Stimulated activated CD8-positive, alpha-beta memory T cell treated with anti-CD3 and anti-CD28 coated beads, Interleukin-15, amount 100 ng/mL, for 4 hours (primary cell): ENCODE results near the gene GOLGA6L10.
"Not testable (repeated sequence)": the region's sequence is repeated elsewhere in the genome, so short reads cannot be mapped to it uniquely, and the experiment has no call there.

Experiments
- DNase-seq, 2 donors: peaks; one replicate each; pipeline ENCODE4 v3.0.0-alpha.2; 2020; ENCODE audit warnings: low read depth in 2 of 2

The GOLGA6L10 gene

DNA sequence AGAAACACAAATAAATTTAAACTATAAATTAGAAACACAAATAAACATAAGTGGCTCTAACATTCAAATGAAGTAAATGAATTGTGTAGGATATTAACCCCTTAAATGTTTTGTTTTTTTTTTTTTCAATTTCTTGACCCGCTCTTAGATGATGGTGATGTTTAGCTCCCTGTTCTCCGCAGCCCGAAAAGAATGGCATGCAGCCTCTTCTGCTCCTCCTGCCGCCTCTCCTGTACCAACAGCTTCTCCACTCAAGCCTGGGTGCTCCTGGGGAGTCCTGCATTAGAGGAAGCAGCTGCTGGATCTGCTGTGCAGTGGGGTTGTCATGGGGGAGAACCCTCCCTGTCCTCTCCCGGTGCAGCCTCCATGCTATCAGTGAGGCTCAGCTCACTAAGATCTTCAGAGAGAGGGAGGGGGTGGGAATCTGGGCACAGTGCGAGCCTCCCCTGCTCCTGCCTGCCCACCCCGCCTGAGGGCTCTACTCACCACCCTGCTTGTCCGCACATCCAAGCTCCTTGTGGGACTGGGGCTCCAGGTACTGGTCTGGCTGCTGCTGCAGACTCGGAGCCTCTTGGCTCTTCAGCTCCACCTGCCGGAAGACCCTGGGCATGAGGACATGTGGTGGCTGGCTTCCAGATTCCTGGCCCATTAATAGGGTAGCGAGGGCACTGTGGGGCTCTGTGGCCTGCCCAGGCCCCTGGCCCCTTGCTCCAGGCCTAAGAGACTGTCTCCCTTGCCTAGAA lies 6.5 kb downstream of the GOLGA6L10 start:
- not testable (repeated sequence) for DNase-seq

DNA sequence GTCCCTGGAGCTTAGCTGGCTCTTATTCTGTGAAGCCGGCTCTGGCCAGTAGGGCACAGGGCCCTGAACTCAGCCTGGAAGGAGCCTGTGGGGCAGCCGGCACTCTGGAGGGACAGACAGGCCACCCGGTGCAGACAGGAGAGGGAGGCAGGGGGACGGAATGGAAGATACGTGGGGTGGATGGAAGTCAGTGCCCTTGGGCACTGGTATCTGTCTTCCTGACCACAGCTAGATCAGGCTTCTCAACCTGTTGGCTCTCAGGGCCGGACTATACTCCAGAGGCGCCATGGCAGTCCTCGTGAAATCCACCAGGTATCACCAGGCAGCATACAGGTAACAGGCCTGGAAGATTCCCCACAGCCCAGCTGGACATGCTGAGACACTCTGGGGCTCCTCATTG lies 10.7 kb downstream of the GOLGA6L10 start:
- DNase-seq, result not testable (repeated sequence)

DNA sequence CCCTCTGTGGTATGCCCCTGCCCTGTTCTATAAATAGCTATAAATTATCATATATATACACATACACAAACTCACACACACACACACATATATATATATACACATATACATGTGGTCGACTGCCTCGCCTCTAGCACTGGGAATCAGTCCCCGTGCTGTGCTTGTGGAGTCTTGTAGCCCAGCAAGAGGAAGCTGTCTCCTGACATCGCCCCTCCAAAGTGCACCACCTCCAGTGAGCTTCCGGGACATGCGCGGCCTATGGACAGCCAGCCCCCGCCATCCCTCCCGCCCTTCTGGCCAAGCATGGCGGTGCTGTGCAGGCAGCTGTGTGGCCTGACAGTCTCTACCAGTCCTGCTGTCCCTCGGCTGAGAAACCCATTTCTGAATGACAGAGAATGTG lies 11.2 kb downstream of the GOLGA6L10 start:
- DNase-seq, result not testable (repeated sequence)

DNA sequence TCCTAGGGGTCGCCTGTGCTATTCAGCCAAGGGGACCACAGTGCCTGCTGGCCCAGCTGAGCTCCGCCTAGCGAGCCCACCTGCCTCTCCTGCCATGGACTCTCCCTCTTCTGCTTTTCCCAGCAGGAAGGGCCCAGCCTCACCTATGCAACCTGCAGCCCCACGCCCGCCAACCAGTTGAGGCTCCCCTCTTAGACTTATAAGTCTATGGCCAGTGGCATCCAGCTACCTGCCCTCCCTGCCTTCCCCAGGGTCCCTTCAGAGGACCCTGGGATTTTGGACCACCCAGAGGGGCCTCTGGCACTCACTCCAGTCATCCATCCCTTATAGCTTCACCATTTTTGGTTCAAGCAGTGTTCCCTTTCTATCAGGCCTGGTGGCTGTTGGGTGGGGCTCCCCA lies 12.2 kb downstream of the GOLGA6L10 start:
- DNase-seq, result not testable (repeated sequence)

DNA sequence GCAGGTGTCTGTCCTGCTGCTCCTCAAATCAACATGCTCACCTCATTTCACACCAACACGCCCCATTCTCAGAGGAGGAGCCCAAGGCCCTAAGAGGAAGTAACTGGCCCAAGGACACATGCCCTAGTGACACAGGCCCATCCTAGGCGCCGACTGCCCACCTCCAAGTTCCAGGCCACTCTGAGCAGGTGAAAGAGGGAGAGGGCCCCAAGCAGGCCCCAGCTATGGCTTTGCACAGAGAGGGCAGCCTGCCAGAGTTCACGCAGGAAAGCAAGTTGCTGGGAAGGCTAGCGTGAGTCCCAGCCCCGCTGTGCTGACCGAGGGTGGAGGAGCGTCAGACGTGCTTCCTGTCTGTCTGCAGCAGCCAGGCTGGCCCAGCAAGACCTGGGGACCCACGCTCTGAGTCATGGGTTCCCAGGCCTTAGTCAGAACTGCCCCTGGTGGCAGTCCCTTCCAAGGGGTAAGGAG lies 13.1 kb downstream of the GOLGA6L10 start:
- DNase-seq, result not testable (repeated sequence)

DNA sequence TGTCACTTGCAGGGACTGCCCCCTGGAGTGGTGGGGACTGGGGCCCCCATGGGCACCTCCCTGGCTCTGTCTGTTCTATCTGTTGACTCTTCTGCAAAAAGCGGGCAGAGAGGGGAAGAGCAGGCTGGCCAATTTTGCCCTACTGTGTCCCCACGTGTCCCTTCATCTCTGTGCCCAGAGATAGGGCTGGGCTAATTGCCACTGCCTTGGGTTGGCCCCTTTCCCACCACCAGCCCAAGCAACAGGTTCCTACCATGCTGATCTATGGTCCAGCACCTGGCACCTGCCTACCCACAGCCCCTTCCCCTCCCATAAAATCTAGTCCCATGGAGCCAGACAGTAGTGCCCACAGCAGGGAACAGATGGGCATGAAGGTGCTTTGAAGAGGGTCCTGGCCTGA lies 14.3 kb downstream of the GOLGA6L10 start:
- not testable (repeated sequence) for DNase-seq

DNA sequence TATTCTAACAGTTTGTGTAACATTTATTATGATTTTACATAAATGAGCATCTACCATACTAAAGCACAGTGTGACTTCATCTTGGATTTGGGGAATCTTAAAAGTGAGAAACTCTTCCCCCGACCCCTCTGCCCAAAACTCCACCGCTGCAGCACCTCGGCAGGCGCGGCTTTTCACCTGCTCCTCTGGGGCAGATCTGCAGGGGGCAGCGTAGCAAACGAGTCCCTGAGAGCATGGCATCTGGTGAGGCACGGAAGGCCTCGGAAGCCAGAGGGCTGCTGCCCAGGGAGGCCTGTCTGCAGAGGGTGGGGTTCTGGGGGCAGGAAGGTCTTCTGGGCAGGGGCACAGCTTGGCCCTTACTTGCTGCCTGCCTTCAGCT lies 14.7 kb downstream of the GOLGA6L10 start:
- DNase-seq, result not testable (repeated sequence)

DNA sequence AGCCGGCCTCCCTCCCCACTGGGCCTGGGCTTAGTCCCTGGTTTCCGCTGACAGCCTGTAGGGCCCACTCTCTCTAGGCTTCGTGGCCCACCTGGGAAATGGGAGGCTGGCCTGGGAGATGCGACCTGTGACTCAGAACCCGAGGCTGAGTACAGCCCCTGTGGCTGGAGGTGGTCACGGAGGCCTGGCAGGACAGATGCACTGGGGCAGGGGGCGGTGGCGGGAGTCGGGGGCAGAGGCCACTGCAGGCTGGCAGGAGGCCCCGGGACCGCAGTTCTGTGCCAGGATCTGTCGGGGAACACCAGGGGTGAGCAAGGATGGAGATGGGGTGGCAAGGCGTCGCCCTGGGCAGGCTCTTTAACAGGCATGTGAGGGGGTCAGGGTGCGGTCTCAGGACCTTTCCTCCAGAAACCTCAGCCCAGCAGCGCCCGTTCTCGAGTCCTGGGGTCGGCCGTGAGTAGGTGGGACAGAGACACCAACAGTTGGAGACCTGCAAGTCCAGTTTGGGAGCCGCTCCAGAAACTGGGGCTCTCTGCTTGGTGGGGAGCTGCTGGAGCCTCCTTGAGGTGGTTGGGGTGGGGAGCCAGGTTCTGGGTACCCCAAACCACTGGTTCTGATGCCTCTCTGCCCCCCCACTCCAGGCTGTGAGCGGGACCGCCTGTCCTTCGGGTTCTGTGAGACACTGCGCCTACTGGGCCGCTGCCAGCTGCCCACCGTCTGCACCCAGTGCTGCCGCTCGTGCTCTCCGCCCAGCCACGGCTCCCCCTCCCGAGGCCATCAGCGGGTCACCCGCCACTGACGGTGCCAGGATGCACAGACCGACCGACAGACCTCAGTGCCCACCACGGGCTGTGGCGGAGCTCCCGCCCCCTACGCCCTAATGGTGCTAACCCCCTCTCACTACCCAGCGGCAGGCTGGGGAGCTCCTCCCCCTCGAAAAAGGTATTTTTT lies 15.4 kb downstream of the GOLGA6L10 start:
- not testable (repeated sequence) for DNase-seq

DNA sequence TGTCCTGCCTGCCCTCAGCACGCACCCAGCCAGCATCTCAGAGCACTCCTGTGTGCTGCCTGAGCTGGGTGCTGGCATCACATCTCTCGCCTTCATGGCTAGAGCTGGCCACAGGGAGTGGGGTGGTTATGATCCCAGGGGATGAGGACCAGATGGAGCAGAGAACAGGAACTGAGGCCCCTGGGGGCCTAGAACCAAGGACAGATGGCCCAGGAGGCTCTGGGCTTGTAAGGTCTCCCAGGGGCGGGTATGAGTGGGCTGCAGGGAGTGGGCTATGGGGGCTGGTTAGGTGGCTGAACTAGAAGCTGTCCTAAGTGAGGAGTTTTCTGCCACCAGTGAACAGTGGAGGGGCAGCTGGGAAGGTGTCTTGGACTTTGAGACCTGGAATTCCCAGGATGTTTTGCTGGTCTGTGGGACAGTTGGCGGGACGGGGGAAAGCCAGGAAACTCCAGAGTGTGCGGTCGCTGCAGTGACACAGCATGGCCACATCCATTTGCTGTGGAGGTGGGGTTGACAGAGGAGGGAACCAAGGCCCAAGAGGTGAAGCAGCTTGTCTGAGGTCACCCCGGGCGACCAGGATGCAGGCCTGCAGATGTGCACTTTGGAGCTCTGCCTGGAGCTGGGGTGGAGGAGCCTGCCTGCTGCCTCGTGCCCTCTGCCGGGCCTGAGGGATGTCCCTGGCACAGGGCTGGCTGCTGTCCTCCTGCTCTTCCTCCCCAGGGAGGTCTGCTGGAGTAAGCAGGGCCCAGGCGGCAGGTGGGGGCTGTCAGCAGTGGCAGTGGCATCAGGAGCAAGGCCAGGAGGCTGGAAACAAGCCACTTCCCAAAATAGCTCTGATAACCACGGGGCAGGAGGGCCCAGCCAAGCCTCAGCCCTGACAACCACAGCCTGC lies 16.3 kb downstream of the GOLGA6L10 start:
- not testable (repeated sequence) for DNase-seq

DNA sequence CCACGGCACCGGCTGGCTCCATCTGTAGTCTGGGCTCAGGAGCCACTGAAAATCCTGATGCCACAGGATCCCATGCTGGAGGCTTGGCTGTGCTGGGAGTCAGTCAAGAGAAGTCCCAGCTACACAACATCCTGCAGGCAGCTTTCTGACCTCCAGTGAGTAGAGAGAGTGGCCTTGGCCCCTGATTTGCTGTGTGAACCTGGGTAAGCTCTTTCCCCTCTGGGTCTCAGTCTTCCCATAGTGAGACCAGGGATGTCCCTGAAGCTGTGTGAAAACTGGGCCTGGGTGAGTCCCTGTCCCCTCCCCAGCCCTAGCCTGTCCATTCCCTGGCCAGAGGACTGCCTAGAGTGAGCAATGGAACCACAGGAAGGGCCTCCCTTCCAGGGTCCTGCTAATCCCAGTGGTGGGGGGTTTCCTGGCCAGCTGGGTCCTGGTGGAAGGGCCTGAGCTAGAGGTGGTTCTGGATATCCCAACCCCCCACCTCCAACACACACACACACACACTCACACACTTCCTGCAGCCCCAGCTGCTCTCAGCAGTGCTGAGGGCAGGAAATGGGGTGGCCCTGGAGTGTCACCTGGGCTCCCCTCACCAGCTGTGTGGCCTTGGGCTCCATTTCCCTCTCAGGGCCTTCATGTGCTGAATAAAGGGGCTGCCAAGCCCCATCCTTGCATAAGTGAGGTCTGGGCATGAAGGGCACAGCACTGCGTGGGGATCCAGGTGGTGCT lies 17.5 kb downstream of the GOLGA6L10 start:
- DNase-seq, result not testable (repeated sequence)

DNA sequence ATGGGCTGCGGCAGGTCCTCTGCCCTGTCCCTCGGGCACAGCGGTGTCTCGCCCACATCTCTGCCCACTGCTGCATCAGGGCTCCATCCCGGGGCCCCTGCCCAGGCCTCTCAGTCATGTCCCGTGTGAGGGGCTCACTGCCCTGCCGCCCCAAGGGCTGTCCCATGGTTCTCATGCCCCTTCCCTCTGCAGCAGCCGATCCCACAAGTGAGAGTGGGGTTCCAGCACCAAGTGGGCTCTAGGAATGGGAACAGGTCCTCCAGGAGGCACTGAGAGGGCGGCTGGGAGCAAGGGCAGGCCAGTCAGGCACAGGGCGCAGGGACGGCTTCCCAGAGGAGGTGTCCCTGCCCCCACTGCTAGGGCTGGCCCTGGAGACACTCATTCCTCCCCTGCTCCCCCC lies 18.4 kb downstream of the GOLGA6L10 start:
- DNase-seq, result not testable (repeated sequence)

DNA sequence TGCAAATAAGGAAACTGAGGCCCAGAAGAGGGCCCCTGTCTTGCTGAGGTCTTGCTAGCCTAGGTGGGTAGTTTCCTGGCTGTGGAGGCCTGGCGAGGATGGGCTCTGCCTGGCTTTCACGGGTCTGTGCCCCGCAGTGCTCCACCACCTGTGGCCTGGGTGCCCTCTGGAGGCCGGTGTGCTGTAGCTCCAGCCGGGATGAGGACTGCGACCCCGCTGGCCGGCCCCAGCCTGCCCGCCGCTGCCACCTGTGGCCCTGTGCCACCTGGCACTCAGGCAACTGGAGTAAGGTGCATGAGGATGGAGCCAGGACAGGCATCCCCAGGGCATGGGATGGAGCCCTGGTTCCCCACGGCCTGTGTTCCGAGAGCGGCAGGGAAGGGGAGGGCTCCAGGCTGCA lies 20.2 kb downstream of the GOLGA6L10 start:
- not testable (repeated sequence) for DNase-seq

DNA sequence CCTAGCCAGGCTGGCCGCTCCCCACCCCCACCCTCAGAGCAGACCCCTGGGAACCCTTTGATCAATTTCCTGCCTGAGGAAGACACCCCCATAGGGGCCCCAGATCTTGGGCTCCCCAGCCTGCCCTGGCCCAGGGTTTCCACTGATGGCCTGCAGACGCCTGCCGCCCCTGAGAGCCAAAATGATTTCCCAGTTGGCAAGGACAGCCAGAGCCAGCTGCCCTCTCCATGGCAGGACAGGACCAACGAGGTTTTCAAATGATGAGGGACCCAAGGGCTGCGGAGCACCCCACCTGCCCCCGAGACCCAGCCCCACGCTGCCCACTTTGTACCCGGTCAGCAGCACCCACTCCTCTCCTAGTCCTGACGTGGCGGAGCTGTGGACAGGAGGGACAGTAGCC lies 21.9 kb downstream of the GOLGA6L10 start:
- DNase-seq, result not testable (repeated sequence)

DNA sequence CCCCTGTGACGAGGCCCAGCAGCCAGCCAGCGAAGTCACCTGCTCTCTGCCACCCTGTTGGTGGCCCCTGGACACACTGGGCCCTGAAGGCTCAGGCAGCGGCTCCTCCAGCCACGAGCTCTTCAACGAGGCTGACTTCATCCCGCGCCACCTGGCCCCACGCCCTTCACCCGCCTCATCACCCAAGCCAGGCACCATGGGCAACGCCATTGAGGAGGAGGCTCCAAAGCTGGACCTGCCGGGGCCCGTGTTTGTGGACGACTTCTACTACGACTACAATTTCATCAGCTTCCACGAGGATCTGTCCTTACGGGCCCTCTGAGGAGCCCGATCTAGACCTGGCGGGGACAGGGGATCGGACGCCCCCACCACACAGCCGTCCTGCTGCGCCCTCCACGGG lies 22.4 kb downstream of the GOLGA6L10 start:
- not testable (repeated sequence) for DNase-seq

DNA sequence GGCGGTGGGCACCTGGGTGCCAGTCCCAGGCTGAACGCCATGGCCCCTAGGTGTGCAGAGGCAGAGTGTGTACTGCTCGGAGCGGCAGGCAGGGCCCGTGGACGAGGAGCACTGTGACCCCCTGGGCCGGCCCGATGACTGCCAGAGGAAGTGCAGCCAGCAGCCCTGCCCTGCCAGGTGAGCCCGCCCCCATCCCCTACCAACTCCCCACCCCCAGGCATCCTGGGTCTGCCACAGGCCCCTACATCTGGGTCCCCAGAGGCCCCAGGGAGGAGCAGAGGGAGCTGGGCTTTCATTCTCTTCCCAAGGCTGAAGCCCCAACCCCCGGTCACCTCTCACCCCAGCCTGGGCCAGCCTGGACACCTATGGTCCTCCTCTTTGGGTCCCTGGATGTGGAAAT lies 23.6 kb downstream of the GOLGA6L10 start:
- not testable (repeated sequence) for DNase-seq

DNA sequence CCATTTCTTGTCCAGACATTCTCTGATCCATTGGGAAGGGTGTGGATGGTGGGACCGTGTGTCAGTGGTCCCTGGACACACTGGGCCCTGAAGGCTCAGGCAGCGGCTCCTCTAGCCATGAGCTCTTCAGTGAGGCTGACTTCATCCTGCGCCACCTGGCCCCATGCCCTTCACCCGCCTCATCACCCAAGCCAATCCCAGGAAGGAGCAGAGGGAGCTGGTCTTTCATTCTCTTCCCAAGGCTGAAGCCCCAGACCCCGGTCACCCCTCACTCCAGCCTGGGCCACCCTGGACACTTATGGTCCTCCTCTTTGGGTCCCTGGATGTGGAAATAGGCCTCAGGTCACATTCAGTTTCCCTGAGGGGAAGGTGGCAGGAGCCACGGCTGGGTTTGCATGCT lies 24.4 kb downstream of the GOLGA6L10 start:
- DNase-seq, result not testable (repeated sequence)

DNA sequence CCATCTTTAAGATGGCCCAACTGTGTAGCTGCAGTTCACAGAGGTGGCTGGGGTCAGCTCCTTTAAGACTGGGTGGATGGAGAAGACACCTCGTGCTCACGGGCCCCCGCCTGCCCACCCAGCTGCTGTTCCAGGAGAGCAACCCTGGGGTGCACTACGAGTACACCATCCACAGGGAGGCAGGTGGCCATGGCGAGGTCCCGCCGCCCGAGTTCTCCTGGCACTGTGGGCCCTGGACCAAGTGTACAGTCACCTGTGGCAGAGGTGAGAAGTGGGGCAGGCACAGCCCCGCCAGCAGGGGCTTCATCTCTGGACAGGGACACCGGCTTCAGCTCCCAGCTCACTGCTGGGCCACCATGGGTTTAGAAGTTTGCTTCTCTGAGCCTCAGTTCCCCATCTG lies 26.8 kb downstream of the GOLGA6L10 start:
- DNase-seq, result not testable (repeated sequence)

DNA sequence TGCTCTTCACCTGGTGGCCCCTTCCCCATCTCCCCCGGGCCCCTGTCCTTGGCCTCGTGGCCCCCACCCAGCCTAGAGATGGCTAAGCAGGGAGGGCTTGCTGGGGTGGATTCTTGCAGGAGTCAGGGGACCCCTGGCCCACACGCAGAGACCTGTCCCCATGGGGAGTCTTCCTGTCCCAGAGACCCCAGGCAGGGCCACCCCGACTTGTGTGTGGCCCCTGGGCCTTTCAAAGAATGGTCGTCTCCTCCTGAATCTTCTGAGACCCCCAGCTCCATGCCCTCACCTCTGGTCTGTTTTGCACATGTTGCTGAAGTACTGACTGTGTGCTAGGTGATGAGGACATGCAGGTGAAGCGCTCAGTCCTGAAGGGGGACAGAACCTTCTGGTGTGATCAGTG lies 28.4 kb downstream of the GOLGA6L10 start:
- not testable (repeated sequence) for DNase-seq

DNA sequence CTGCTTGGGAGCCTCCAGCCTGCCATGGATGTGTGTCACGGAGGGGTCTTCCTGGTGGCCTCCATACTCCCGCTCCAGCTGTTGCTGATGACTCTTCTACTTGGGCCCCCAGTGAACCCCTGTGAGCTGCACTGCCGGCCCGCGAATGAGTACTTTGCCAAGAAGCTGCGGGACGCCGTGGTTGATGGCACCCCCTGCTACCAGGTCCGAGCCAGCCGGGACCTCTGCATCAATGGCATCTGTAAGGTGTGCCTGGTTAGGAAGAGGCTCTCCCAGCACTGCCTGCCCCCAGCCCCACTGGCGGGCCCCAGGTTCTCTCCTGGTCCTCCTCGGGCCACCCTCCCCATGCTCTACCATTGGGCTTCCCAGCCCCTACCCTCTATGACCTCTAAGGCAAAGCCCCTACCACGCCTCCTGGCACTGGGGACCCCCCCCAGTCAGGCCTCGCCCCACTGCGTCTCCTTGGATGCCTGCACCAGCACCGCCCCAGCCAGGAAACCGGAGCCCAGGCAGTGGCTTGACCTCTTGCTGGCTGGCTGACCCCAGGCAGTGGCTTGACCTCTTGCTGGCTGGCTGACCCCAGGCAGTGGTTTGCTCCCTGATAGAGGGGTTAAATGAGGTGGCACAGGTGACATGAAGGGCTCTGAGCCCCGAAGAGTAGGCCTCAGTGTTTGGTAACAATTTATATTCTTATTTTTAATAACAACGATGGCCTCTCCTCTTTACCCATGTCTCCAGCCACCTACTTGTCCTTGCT lies 29.6 kb downstream of the GOLGA6L10 start:
- DNase-seq, result not testable (repeated sequence)

DNA sequence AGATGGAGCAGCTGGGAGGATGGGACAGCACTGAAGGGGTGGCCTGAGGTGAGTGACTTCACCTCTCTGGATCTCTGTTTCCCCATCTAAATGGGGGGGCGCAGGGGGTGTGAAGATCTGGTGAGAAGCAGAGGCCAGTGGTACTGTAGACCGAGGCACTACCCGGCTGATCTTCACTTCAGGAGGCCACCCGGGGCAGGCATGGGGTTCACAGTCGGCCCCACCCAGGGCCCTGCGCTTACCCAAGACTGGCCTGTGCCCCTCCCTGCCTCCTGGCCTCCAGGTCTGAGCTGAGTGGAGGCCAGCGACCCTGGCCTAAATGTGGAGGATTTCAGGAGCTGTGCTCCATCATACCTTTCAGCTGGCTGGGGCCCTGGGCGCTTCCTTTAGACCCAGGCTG lies 31.0 kb downstream of the GOLGA6L10 start:
- DNase-seq, result not testable (repeated sequence)
